AG04450 (cell line): ENCODE data around the gene H3-3A. TPM values are rescaled to one million over a fixed set of nuclear protein-coding genes. Genes with fewer than 3 reads are reported as not detected.

Experiments
- CTCF ChIA-PET: fragments of 300-600, 350-600 bp; formaldehyde crosslinking; extraction: SDS; loops from one replicate; lab custom pipeline; 2022; ENCODE audit warnings: antibody characterized with exemption, inconsistent platforms; lab: Charles Lee
- POLR2A ChIA-PET: fragments of 350-600 bp; formaldehyde crosslinking; extraction: SDS; loops from one replicate; lab custom pipeline; 2021; ENCODE audit warnings: antibody characterized with exemption, inconsistent platforms; lab: Yijun Ruan, JAX
- DNase-seq: peaks from one replicate; pipeline ENCODE4 v3.0.0-alpha.2; 2011; ENCODE audit warnings: low read depth, low spot score
- H3K27ac ChIP-seq: one replicate; pipeline ENCODE4 v1.5.1; 2012; ENCODE audit warnings: low read depth, low read length, control low read depth
- H3K27me3 ChIP-seq: one replicate; pipeline ENCODE4 v1.6.0; 2012; ENCODE audit warnings: low read length; ENCODE audit not compliant: control insufficient read depth, insufficient read depth
- H3K4me3 ChIP-seq: 2 replicates; pipeline ENCODE4 v1.5.1; 2011; ENCODE audit warnings: mild to moderate bottlenecking, low read depth, low read length, control low read depth
- H3K9me3 ChIP-seq: 2 replicates; pipeline ENCODE4 v1.5.1; 2012; ENCODE audit warnings: low read length; ENCODE audit not compliant: control insufficient read depth, insufficient read depth
- polyA plus RNA-seq: library from polyadenylated mRNA; depleted of rRNA; stranded (reverse); fragments of >200 nt; gene quantifications from 2 replicates; pipeline ENCODE4 v1.2.3, GENCODE V29; 2011
- TF ChIP-seq, protein P1 (sequence below): IDR thresholded peaks from 2 replicates; pipeline ENCODE4 v1.5.1; 2011; ENCODE audit warnings: low read depth, low read length, control low read depth, inconsistent platforms

The H3-3A gene
- polyA plus RNA-seq, 1 experiment, result 330 TPM

GRCh38 chr1:226029568-226030225, 32.8 kb upstream of the H3-3A start:
- Histone ChIP-seq H3K27ac (no peak overlapping the region), H3K27me3 (peaks cover 7% of the 10 kb centered on the region), H3K9me3 (no peaks in the 10 kb centered on the region), H3K4me3 (no peak overlapping the region)
- no peak for DNase-seq
- TF ChIP-seq, protein P1, sequence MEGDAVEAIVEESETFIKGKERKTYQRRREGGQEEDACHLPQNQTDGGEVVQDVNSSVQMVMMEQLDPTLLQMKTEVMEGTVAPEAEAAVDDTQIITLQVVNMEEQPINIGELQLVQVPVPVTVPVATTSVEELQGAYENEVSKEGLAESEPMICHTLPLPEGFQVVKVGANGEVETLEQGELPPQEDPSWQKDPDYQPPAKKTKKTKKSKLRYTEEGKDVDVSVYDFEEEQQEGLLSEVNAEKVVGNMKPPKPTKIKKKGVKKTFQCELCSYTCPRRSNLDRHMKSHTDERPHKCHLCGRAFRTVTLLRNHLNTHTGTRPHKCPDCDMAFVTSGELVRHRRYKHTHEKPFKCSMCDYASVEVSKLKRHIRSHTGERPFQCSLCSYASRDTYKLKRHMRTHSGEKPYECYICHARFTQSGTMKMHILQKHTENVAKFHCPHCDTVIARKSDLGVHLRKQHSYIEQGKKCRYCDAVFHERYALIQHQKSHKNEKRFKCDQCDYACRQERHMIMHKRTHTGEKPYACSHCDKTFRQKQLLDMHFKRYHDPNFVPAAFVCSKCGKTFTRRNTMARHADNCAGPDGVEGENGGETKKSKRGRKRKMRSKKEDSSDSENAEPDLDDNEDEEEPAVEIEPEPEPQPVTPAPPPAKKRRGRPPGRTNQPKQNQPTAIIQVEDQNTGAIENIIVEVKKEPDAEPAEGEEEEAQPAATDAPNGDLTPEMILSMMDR, result no peak
- ChIA-PET CTCF (no interaction called here), POLR2A (no interaction called here)

GRCh38 chr1:226033582-226033981, 28.9 kb upstream of the H3-3A start:
- H3K9me3 ChIP-seq, result no peaks in the 10 kb centered on the region
- TF ChIP-seq, protein P1, result no peak
- H3K27ac ChIP-seq, result no peak overlapping the region
- no peak for DNase-seq
- POLR2A ChIA-PET, result interaction anchor here (1.9 kb wide), 1 partner anchor 29 kb away, joined by 7 read pairs; the partner anchor contains the start of gene H3-3A
- CTCF ChIA-PET, result interaction anchor here (0.7 kb wide), 1 partner anchor 53 kb away, joined by 7 read pairs; no protein-coding TSS in a partner anchor
- no peak overlapping the region for H3K4me3 ChIP-seq
- peaks cover 5% of the 10 kb centered on the region for H3K27me3 ChIP-seq

- Histone ChIP-seq H3K27me3 (peaks cover 5% of the 10 kb centered on the region), H3K9me3 (no peaks in the 10 kb centered on the region), H3K27ac (peak overlapping the region; percentile 61), H3K4me3 (no peak overlapping the region)
- DNase-seq, result no peak
- POLR2A ChIA-PET, result interaction anchor here (0.6 to 1.9 kb wide), 3 partner anchors 11 to 814 kb away, joined by 3 to 7 read pairs (median 3); partner anchors contain the start of gene H3-3A
- TF ChIP-seq, protein P1, result no peak
- CTCF ChIA-PET, result interaction anchor here (0.7 kb wide), 2 partner anchors 31 to 52 kb away, joined by 3 to 7 read pairs; no protein-coding TSS in a partner anchor
Measured at GRCh38 chr1:226033991-226034390, 28.5 kb upstream of the H3-3A start.

DNA sequence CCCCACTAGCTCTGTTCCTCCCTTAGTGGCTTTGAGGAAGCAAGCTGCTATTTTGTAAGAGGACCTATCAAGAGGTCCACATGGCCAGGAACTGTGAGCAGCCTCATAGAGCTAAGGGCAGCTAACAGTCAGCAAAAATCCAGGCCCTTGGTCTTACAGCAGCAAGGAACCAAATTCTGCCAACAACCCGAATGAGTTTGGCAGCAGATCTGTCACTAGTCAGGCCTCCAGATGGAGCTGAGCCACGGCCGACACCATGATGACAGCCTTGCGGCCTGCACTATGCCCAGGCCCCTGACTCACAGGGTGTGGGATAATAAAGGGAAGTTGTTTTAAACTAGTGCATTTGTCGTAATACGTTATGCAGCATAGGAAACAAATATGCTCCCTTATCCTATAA, 28.0 kb upstream of the H3-3A start:
- H3K27ac ChIP-seq, result peak overlapping the region; percentile 61
- TF ChIP-seq, protein P1, result no peak

GRCh38 chr1:226035915-226036314, 26.6 kb upstream of the H3-3A start:
- CTCF ChIA-PET, result no interaction called here
- H3K4me3 ChIP-seq, result no peak overlapping the region
- H3K9me3 ChIP-seq, result no peaks in the 10 kb centered on the region
- H3K27ac ChIP-seq, result no peak overlapping the region
- TF ChIP-seq, protein P1, result no peak
- peaks cover 10% of the 10 kb centered on the region for H3K27me3 ChIP-seq
- POLR2A ChIA-PET, result no interaction called here
- DNase-seq, result no peak

More for the DNA sequence above, 28.0 kb upstream of the H3-3A start:
- ChIA-PET CTCF (interaction anchor here (0.7 kb wide), 1 partner anchor 30 kb away, joined by 3 read pairs; no protein-coding TSS in a partner anchor), POLR2A (interaction anchor here (0.6 to 1.9 kb wide), 3 partner anchors 11 to 813 kb away, joined by 3 to 7 read pairs (median 3); partner anchors contain the start of gene H3-3A)
- H3K4me3 ChIP-seq, result no peak overlapping the region
- no peaks in the 10 kb centered on the region for H3K9me3 ChIP-seq
- DNase-seq, result peak; percentile 73
- peaks cover 5% of the 10 kb centered on the region for H3K27me3 ChIP-seq
